Trophoblast cell (in vitro differentiated cells and primary cell): ENCODE results near the gene KREMEN1.

Experiments used
- DNase-seq, 2 donors: peaks; one replicate each; pipeline ENCODE4 v3.0.0-alpha.2; 2016
- H2AFZ ChIP-seq: 2 replicates; pipeline ENCODE4 v1.6.1; 2013; ENCODE audit warnings: low read length, moderate library complexity, mild to moderate bottlenecking; ENCODE audit not compliant: insufficient read depth, poor library complexity
- H2AK5ac ChIP-seq: 2 replicates; pipeline ENCODE4 v1.6.1; 2013; ENCODE audit warnings: mild to moderate bottlenecking, low read length
- H2BK120ac ChIP-seq: 2 replicates; pipeline ENCODE4 v1.6.1; 2013; ENCODE audit warnings: low read length, mild to moderate bottlenecking, moderate library complexity; ENCODE audit not compliant: insufficient read depth, poor library complexity
- H2BK12ac ChIP-seq: 2 replicates; pipeline ENCODE4 v1.6.1; 2013; ENCODE audit warnings: mild to moderate bottlenecking, low read length, moderate library complexity
- H2BK5ac ChIP-seq: 2 replicates; pipeline ENCODE4 v1.6.1; 2013; ENCODE audit warnings: low read length, low read depth, moderate library complexity, mild to moderate bottlenecking; ENCODE audit not compliant: poor library complexity
- H3K14ac ChIP-seq: 2 replicates; pipeline ENCODE4 v1.6.1; 2013; ENCODE audit warnings: mild to moderate bottlenecking, low read length
- H3K18ac ChIP-seq: 2 replicates; pipeline ENCODE4 v1.6.1; 2013; ENCODE audit warnings: mild to moderate bottlenecking, low read length
- H3K23ac ChIP-seq: 2 replicates; pipeline ENCODE4 v1.6.1; 2013; ENCODE audit warnings: low read length
- H3K27ac ChIP-seq: 2 replicates; pipeline ENCODE4 v1.5.1; 2013; ENCODE audit warnings: low read depth, mild to moderate bottlenecking, inconsistent platforms, low read length, moderate library complexity
- H3K27me3 ChIP-seq: 2 replicates; pipeline ENCODE4 v1.6.1; 2013; ENCODE audit warnings: inconsistent platforms, mild to moderate bottlenecking, low read length, moderate library complexity; ENCODE audit not compliant: insufficient read depth
- H3K36me3 ChIP-seq, 2 experiments: 1 replicate in 1 of 2; 2 replicates in 1 of 2; pipeline ENCODE4 v1.6.1; 2013; ENCODE audit warnings: low read length in 2 of 2, mild to moderate bottlenecking in 2 of 2, moderate library complexity in 1 of 2; ENCODE audit not compliant: insufficient read depth in 2 of 2, control insufficient read depth in 1 of 2
- H3K4ac ChIP-seq: 2 replicates; pipeline ENCODE4 v1.6.1; 2013; ENCODE audit warnings: low read depth, mild to moderate bottlenecking, low read length, moderate library complexity
- H3K4me1 ChIP-seq, 2 experiments: 1 replicate in 1 of 2; 2 replicates in 1 of 2; pipeline ENCODE4 v1.6.1; 2013; ENCODE audit warnings: low read length in 2 of 2, mild to moderate bottlenecking in 2 of 2, moderate library complexity in 1 of 2; ENCODE audit not compliant: insufficient read depth in 2 of 2, control insufficient read depth in 1 of 2
- H3K4me2 ChIP-seq: 2 replicates; pipeline ENCODE4 v1.6.1; 2013; ENCODE audit warnings: inconsistent platforms, mild to moderate bottlenecking, low read length, moderate library complexity
- H3K4me3 ChIP-seq: 2 replicates; pipeline ENCODE4 v1.5.1; 2013; ENCODE audit warnings: mild to moderate bottlenecking, low read depth, low read length, inconsistent platforms
- H3K79me1 ChIP-seq: one replicate; pipeline ENCODE4 v1.6.1; 2013; ENCODE audit warnings: low read length
- H3K79me2 ChIP-seq: 2 replicates; pipeline ENCODE4 v1.6.1; 2013; ENCODE audit warnings: low read length, mild to moderate bottlenecking; ENCODE audit not compliant: control insufficient read depth, insufficient read depth, poor library complexity
- H3K9ac ChIP-seq: 2 replicates; pipeline ENCODE4 v1.6.1; 2013; ENCODE audit warnings: mild to moderate bottlenecking, low read length
- H3K9me3 ChIP-seq: 2 replicates; pipeline ENCODE4 v1.6.1; 2013; ENCODE audit warnings: low read depth, mild to moderate bottlenecking, control low read depth, inconsistent platforms, low read length; ENCODE audit not compliant: insufficient read depth
- H4K12ac ChIP-seq: 2 replicates; pipeline ENCODE4 v1.6.1; 2013; ENCODE audit warnings: low read depth, mild to moderate bottlenecking, low read length, moderate library complexity
- H4K8ac ChIP-seq: 2 replicates; pipeline ENCODE4 v1.6.1; 2013; ENCODE audit warnings: low read depth, mild to moderate bottlenecking, low read length, moderate library complexity
- H4K91ac ChIP-seq: one replicate; pipeline ENCODE4 v1.6.1; 2013; ENCODE audit warnings: low read depth, mild to moderate bottlenecking, low read length, moderate library complexity
- WGBS: extraction: QIAGEN DNeasy Blood & Tissue Kit; methylation state at CpG from one replicate; pipeline ENCODE4 v1.1.7; 2013; ENCODE audit warnings: missing lambda C conversion rate; ENCODE audit not compliant: insufficient read length, insufficient coverage; ENCODE audit errors: extremely low coverage; 5-methylcytosine and 5-hydroxymethylcytosine counted together

KREMEN1 gene

DNA sequence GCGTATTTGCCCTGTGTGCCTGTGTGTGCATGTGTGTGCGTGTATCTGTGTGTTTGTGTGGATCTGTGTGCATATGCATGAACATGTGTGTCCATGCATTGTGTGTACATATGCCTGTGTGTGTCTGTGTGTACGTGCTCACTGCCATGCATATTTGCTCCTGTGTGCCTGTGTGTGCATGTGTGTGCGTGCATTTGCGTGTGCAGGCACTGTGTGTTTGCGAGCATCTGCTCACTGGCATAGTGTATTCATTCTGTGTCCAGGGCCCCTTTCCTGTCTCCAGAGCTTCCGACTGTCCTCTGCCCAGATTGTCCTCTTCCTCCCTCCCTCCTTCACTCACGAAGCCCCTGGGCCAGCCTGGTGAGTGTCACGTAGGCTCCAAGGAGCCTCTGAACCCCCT lies 138.6 kb downstream of the KREMEN1 start:
- Histone ChIP-seq H2AK5ac (no peak overlapping the region), H3K4me2 (no peak overlapping the region), H3K79me1 (no peaks in the 10 kb centered on the region), H4K8ac (no peak overlapping the region), H4K12ac (no peak overlapping the region), H3K27me3 (no peaks in the 10 kb centered on the region), H3K27ac (no peak overlapping the region), H3K4ac (no peak overlapping the region), H2BK12ac (no peak overlapping the region), H4K91ac (no peak overlapping the region), H3K18ac (no peak overlapping the region), H2AFZ (no peak overlapping the region), H2BK5ac (no peak overlapping the region), H3K9ac (no peak overlapping the region), H3K4me3 (peak overlapping the region; percentile 38), H3K4me1 (peaks cover 0 to 4% of the 10 kb centered on the region in 2 experiments), H3K9me3 (peaks cover 5% of the 10 kb centered on the region), H3K36me3 (no peaks in the 10 kb centered on the region), H3K14ac (no peak overlapping the region), H3K79me2 (no peaks in the 10 kb centered on the region), H3K23ac (peak overlapping the region; percentile 97), H2BK120ac (no peak overlapping the region)
- WGBS = no CpG with 5 or more reads among the region's 9 CpGs
- no peak for DNase-seq

DNA sequence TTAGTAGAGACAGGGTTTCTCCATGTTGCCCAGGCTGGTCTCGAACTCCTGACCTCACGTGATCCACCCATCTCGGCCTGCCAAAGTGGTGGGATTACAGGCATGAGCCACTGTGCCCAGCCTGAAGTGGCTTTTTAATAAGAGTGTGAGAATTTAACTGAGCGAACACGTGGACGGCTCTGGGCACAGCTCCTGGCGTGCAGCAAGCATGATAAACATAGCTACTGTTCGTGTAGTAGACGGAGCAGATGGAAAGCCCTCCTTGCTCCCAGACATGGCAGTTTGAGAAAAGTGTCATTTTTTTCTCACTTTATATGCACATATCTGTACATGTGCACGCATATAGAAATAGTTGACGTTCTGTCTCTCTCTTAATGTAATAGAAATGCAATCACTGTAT lies 139.9 kb downstream of the KREMEN1 start:
- Histone ChIP-seq H3K9ac (no peak overlapping the region), H3K18ac (no peak overlapping the region), H2BK120ac (no peak overlapping the region), H2BK5ac (no peak overlapping the region), H3K4ac (no peak overlapping the region), H3K14ac (no peak overlapping the region), H3K9me3 (peaks cover 5% of the 10 kb centered on the region), H2AFZ (no peak overlapping the region), H4K12ac (no peak overlapping the region), H4K8ac (no peak overlapping the region), H3K27me3 (no peaks in the 10 kb centered on the region), H3K79me2 (no peaks in the 10 kb centered on the region), H3K36me3 (no peaks in the 10 kb centered on the region), H3K79me1 (no peaks in the 10 kb centered on the region), H3K27ac (no peak overlapping the region), H2BK12ac (no peak overlapping the region), H3K4me2 (no peak overlapping the region), H2AK5ac (no peak overlapping the region), H3K4me1 (peaks cover 0 to 4% of the 10 kb centered on the region in 2 experiments), H4K91ac (no peak overlapping the region), H3K23ac (no peak overlapping the region), H3K4me3 (no peak overlapping the region)
- no peak for DNase-seq
- WGBS = no CpG with 5 or more reads among the region's 11 CpGs

DNA sequence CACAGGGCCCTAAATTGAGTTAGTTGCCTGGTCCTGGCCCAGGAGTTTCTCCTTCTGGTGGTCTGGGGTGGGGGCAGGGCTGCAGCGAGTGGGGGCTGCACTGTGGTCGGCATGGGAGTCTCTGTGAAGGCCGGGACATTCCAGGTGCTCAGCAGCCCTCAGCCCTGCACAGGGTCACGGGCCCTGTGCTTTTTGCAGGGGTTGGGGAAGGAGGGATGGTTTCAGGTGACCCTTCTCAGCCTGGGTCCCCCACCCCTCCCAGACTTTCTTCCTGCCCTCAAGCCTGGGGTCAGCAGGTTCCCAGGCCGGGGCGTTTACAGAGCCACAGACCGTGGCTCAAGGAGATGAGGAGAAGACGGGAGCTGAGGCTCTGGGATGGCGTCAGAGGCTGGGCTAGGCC lies 140.7 kb downstream of the KREMEN1 start:
- Histone ChIP-seq H3K9ac (no peak overlapping the region), H3K4me1 (peaks cover 0 to 4% of the 10 kb centered on the region in 2 experiments), H3K79me1 (no peaks in the 10 kb centered on the region), H2AK5ac (no peak overlapping the region), H2BK120ac (no peak overlapping the region), H4K12ac (no peak overlapping the region), H3K4ac (no peak overlapping the region), H3K27ac (no peak overlapping the region), H3K79me2 (no peaks in the 10 kb centered on the region), H3K14ac (no peak overlapping the region), H3K9me3 (peaks cover 5% of the 10 kb centered on the region), H3K4me2 (no peak overlapping the region), H2AFZ (no peak overlapping the region), H3K36me3 (no peaks in the 10 kb centered on the region), H4K91ac (no peak overlapping the region), H3K18ac (no peak overlapping the region), H2BK5ac (no peak overlapping the region), H2BK12ac (no peak overlapping the region), H3K23ac (no peak overlapping the region), H3K4me3 (no peak overlapping the region), H4K8ac (no peak overlapping the region), H3K27me3 (no peaks in the 10 kb centered on the region)
- DNase-seq = no peak
- WGBS = no CpG with 5 or more reads among the region's 9 CpGs

DNA sequence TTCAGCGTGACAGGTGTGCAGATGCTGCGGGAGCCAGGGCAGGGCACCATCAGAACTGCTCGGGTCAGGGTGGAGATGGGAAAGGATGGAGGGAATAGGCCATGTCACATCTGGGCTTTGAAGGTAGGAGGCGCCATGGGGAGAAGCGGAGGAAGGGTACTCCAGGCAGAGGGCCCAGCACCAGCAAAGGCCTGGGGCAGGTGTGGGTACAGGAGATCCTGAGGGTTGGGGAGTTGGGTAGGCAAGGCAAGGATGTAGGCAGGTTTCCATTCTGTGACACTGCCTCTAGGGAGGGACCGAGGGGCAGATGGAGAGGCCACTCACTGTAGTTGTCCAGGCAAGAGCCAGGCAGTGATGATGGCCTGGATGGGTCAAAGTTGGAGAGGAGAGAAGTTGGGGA lies 141.4 kb downstream of the KREMEN1 start:
- H3K9me3 ChIP-seq = peaks cover 5% of the 10 kb centered on the region
- H2BK5ac ChIP-seq = no peak overlapping the region
- no peaks in the 10 kb centered on the region for H3K4me1 ChIP-seq
- H3K4me3 ChIP-seq = no peak overlapping the region
- no peak overlapping the region for H2AFZ ChIP-seq
- H3K23ac ChIP-seq = no peak overlapping the region
- H4K12ac ChIP-seq = no peak overlapping the region
- no peak overlapping the region for H3K4me2 ChIP-seq
- H3K79me2 ChIP-seq = no peaks in the 10 kb centered on the region
- H3K27me3 ChIP-seq = no peaks in the 10 kb centered on the region
- no peaks in the 10 kb centered on the region for H3K36me3 ChIP-seq
- no peak for DNase-seq
- H3K18ac ChIP-seq = no peak overlapping the region
- no peak overlapping the region for H2BK12ac ChIP-seq
- no peak overlapping the region for H2AK5ac ChIP-seq
- H2BK120ac ChIP-seq = no peak overlapping the region
- H3K9ac ChIP-seq = no peak overlapping the region
- no CpG with 5 or more reads among the region's 6 CpGs for WGBS
- H4K91ac ChIP-seq = no peak overlapping the region
- H4K8ac ChIP-seq = no peak overlapping the region
- no peaks in the 10 kb centered on the region for H3K79me1 ChIP-seq
- no peak overlapping the region for H3K14ac ChIP-seq
- no peak overlapping the region for H3K27ac ChIP-seq
- no peak overlapping the region for H3K4ac ChIP-seq
